HepG2 (cell line): ENCODE measurements around the gene POLA2. TPM values are rescaled to one million over a fixed set of nuclear protein-coding genes. Genes with fewer than 3 reads are reported as not detected.

Experiments used
- HNF1A ChIP-seq, 2 experiments: sonication (generic) in 1 of 2; formaldehyde crosslinking in 1 of 2; IDR thresholded peaks; 2 replicates each; pipeline versions ENCODE4 v1.4.0 to v1.6.1; 2016 to 2020; ENCODE audit warnings: borderline replicate concordance in 1 of 2, low read depth in 1 of 2, mild to moderate bottlenecking in 1 of 2, missing genetic modification reagents in 1 of 2
- HNRNPLL ChIP-seq: fragments of 200-400 bp; formaldehyde crosslinking; IDR thresholded peaks from 2 replicates; pipeline ENCODE4 v1.6.1; 2017; ENCODE audit warnings: mild to moderate bottlenecking, low read depth, low read length; ENCODE audit not compliant: poor library complexity, severe bottlenecking
- KIAA2018 ChIP-seq: sonication (generic); formaldehyde crosslinking; IDR thresholded peaks from 2 replicates; pipeline ENCODE4 v1.5.0; 2020; ENCODE audit warnings: mild to moderate bottlenecking, missing genetic modification reagents, borderline replicate concordance
- NFKB2 ChIP-seq: sonication (generic); formaldehyde crosslinking; IDR thresholded peaks from 2 replicates; pipeline ENCODE4 v1.4.0; 2020; ENCODE audit warnings: missing genetic modification reagents, borderline replicate concordance
- PAF1 ChIP-seq: IDR thresholded peaks from 2 replicates; pipeline ENCODE4 v1.6.1; 2016; ENCODE audit warnings: missing genetic modification reagents, missing compliant biosample characterization
- PHF8 ChIP-seq: sonication (generic); formaldehyde crosslinking; IDR thresholded peaks from 2 replicates; pipeline ENCODE4 v1.5.0; 2020; ENCODE audit warnings: missing genetic modification reagents
- THAP8 ChIP-seq: sonication (generic); formaldehyde crosslinking; IDR thresholded peaks from 2 replicates; pipeline ENCODE4 v1.5.1; 2020; ENCODE audit warnings: missing genetic modification reagents, mild to moderate bottlenecking, borderline replicate concordance
- YY1 ChIP-seq: IDR thresholded peaks from 2 replicates; pipeline ENCODE4 v1.6.1; 2011; ENCODE audit warnings: low read length, low read depth, moderate library complexity, mild to moderate bottlenecking; ENCODE audit not compliant: insufficient read depth, insufficient replicate concordance
- ZBTB26 ChIP-seq: IDR thresholded peaks from 2 replicates; pipeline ENCODE4 v1.6.1; 2016; ENCODE audit warnings: missing compliant biosample characterization, missing genetic modification reagents, borderline replicate concordance
- polyA plus RNA-seq, 8 experiments: library from polyadenylated mRNA; depleted of rRNA in 3 of 8; stranded (reverse) in 7 of 8; unstranded in 1 of 8; fragments of >200 nt; fragmentation: Illumina TruSeq in 4 of 8; extraction: Trizol in 4 of 8; gene quantifications; 2 replicates each; pipeline versions ENCODE4 v1.2.1 to v1.2.3, GENCODE V29; 2011 to 2016; ENCODE audit warnings: low read depth in 4 of 8, missing spikeins in 1 of 8, mixed read lengths in 1 of 8; ENCODE audit not compliant: insufficient read depth in 1 of 8
- total RNA-seq, 5 experiments: library from RNA; depleted of rRNA; stranded (reverse); fragments of >200 nt; fragmentation: Illumina TruSeq; extraction: Trizol; gene quantifications; 2 replicates each; pipeline ENCODE4 v1.2.3, GENCODE V29; 2016; ENCODE audit warnings: low read depth in 1 of 5

POLA2 gene
- total and polyA plus RNA-seq, 2 of the 13 experiments (the other 11 are each of a cell fraction or from before 2014, with no cell fraction given) = 9.7 to 15.6 TPM

GRCh38 chr11:65315204-65315865 lies 53.6 kb downstream of the POLA2 start (continued):
- no peak for TF ChIP-seq HNF1A (IDR thresholded peaks at IDR 0.05; ENCODE audit: low read depth)
- peak; percentile 17; the same call in 1 of the 2 replicates for TF ChIP-seq HNF1A (CRISPR knock-in tag; IDR thresholded peaks at IDR 0.05; ENCODE audit: borderline replicate concordance)
- peak; percentile 26 for TF ChIP-seq HNRNPLL
- TF ChIP-seq THAP8 = peak; percentile 70; the same call in 1 of the 2 replicates
- no peak for TF ChIP-seq PAF1 (CRISPR knock-in tag)
- peak; percentile 32; the same call in 1 of the 2 replicates for TF ChIP-seq NFKB2 (CRISPR knock-in tag)
- TF ChIP-seq KIAA2018 (CRISPR knock-in tag) = no peak
- TF ChIP-seq ZBTB26 (CRISPR knock-in tag) = 0 out of 2 replicates have a peak, but pooled peaks have one; percentile 32
- TF ChIP-seq YY1 = peak; percentile 77
- peak; percentile 59 for TF ChIP-seq PHF8
